Inferior parietal cortex (tissue), 1 donor: ENCODE measurements around the gene TYW3.
"Not testable (repeated sequence)": the region's sequence is repeated elsewhere in the genome, so short reads cannot be mapped to it uniquely, and the experiment has no call there.

Experiments used
- DNase-seq: peaks from one replicate; pipeline ENCODE4 v3.0.0-alpha.2; 2016; ENCODE audit errors: extremely low spot score

Gene TYW3

DNA sequence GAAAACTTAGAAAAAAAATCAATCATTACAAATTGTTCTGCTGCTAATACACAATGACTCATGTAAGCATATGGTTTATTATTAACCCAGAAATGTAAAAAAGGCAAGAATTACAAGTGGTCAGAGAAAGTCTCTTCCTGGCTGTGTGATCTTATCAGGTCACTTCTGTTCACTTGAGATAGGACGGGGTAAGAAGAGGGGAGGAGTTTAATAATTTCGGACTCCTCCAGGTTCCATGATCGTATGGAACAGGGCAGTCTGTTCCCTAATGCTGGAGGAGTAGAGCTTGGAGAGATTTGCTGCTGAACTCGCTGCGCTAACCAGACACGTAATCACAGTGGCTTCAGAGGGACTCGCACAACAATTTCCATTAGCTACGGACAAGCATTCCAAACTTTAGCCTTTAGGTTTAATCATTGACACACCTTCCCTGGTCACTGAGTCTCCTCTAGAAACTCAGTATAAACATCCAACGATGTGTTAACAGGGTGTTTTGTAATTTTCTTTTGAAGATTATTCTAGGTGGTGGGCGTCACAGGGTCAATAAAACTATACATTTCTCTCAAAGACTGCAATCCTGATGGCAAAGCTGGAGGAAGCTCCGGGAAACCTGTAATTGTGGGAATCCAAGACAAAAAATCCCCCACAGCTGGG is 1.4 kb upstream of the TYW3 start:
- no peak for DNase-seq

GRCh38 chr1:74732071-74732946 is 643 bp upstream of the TYW3 start:
- not testable (repeated sequence) for DNase-seq

- DNase-seq = peak; percentile 86
These were observed 892 bp downstream of the TYW3 start for GRCh38 chr1:74733604-74734484.

DNA sequence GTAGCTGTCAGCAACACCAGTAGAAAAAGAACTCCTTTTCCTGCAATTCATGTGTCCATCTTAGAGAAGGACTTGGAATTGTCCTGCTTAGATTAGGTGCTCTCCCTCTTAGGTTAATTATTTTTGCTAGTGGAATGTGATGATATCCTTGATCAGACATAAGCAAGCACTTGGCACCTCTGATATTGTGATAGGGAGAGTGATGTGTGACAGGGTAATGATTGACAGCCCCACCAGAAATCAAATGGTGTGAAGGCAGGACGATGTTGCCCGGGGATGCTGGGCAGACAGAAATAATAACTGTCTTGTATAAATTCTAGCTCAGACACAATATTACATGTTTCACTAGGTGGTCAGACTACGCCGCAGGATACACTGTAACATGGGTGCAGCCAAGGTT is 4.4 kb downstream of the TYW3 start:
- no peak for DNase-seq

GRCh38 chr1:74740307-74740980 is 7.5 kb downstream of the TYW3 start:
- DNase-seq = not testable (repeated sequence)

GRCh38 chr1:74745247-74745646 is 12.3 kb downstream of the TYW3 start:
- DNase-seq = not testable (repeated sequence)

GRCh38 chr1:74748960-74749359 is 16.0 kb downstream of the TYW3 start:
- DNase-seq = no peak

- no peak for DNase-seq
These were observed 20.2 kb downstream of the TYW3 start for GRCh38 chr1:74753104-74753503.

DNA sequence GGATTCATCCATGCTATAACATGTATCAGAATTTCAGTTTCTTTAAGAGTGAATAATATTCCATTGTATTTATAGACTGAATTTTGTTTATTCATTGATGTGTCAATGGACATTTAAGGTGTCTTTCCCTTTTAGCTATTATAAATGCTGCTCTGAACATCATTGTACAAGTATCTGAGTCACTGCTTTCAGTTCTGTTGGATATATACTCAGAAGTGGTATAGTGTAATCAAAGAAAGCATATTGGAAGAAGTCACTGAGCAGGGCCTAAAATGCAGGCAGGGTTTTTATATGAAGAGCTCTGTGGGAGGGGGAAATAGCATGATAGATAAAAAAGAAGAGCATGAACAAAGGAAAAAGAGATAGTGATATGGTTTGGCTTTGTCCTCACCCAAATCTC is 22.5 kb downstream of the TYW3 start:
- no peak for DNase-seq

GRCh38 chr1:74756650-74757049 is 23.7 kb downstream of the TYW3 start:
- DNase-seq = not testable (repeated sequence)

DNA sequence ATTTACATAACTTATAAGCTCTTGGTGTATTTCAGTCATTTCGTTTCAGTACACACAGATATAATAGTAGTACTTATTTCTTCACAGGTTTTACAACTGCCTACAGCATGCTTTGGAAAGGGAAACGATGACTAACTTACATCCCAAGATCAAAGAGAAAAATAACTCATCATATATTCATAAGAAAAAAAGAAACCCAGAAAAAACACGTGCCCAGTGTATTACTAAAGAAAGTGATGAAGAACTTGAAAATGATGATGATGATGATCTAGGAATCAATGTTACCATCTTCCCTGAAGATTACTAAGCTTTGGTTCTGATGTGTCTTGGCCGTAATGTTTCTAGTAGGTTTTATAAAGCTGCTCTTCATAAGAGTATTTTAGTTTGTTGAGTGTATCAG is 30.9 kb downstream of the TYW3 start:
- no peak for DNase-seq

DNA sequence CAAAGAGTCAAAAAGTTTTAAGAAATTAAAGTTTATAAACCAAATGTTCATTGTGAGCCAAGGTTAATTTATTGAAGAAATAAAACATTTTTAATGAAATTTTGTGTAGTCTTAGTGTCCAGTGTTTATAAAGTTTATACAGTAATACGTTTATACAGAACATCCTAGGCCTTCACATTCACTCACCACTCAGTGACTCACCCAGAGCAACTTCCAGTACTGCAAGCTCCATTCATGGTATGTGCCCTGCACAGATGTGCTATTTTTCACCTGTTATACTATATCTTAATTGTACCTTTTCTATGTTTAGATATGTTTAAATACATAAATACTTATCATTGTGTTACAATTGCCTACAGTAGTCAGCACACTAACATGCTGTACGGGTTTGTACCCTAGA is 33.6 kb downstream of the TYW3 start:
- DNase-seq = no peak

DNA sequence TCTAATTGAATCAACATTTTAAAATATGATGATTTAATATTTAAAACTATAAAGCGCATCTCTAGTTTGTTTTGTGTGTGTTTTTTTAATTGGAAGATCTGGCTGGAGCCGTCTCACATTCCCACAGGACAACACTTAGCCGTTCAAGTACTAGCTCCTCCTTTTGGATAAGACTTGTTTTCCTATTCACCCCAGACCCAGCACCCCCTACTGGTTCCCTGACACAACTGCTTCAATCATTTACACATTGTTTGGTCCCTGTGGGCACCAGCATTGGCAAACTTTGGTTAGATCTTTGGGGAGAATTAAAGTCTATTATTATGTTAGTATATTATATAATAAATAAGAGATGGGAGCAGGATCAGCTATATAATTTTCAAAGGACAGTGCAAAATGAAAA is 34.5 kb downstream of the TYW3 start:
- DNase-seq = no peak

DNA sequence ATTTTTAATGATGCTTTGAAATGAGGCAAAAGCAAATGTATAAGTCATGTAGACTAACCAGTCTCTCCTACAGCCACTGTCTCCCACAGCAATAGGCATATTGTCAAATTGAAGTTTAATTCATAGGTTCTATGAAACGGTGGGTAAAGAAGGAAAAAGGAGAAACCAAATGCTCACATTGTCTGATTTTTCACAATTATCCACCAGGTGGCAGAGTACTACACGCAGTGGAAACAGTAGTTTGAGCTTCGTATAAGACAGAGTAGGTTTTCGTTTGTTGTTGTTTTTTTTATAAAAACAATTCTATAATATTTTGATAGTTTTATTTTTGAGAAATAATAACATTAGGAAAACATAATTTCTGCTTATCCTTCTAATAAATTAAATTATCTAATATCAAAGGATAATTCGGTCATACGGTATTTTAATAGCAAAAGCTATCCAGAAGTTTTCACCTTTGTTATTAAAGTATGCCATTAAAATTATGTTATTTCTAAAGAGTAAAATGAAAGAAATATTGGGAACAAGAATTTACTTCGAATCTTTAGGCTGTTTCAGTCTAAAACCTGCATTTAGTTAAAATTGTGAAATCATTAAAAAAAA is 39.1 kb downstream of the TYW3 start:
- DNase-seq = peak; percentile 90

DNA sequence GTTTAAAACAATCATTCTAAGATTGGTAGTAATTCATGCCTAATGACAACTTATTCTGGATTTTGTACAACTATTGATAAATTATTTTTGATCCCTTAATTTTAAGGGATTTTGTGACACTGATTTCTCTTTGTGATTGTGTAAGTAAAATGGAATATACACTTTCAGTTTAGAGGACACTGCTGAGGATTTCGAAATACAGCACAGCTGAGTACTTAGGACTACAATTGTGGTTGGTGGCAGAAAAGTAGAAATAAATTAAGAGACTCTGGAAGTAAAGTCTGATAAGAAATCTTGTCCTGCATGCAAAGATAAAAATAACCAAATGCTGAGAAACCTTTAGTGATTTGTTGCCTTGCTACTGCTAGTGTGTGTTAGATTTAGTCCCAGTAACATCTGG is 40.0 kb downstream of the TYW3 start:
- DNase-seq = no peak

GRCh38 chr1:74773582-74773981 is 40.6 kb downstream of the TYW3 start:
- no peak for DNase-seq

- no peak for DNase-seq
These were observed 42.8 kb downstream of the TYW3 start for GRCh38 chr1:74775735-74776134.

- DNase-seq = no peak
These were observed 44.6 kb downstream of the TYW3 start for GRCh38 chr1:74777525-74777924.

DNA sequence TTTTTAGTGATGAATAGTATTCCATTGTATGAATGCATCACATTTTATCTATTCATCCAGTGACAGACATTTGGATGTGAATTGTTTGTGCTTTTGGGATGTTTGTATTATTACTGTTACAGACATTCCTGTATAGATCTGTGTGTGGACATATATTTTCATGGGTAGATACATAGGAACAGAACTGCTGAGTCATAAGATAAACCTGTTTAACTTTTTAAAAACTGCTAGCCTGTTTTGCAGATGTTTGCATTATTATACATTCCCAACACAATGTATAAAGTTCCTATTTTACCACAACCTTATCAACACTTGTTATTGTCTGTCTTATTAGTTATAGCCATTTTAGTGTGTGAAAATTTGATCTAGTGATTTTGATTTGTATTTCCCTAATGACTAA is 46.8 kb downstream of the TYW3 start:
- DNase-seq = no peak

DNA sequence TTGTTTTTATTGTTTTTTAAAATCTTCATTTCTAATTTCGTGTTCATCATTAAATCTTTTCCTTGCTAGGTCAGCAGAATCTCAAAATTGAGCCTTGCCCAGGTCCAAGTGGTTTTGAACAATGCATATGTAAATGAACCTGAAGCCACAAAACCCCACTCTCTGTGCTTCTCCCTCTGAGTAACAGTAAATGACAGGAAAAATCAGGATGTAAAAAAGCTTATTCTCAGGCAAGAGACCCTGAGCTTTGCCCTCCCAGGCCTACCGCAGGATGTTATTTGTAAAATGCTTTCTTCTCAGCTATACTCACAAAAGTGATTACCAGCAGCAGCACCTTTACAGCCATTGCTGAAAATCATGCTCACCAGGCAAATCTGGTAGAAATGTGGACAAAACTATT is 47.6 kb downstream of the TYW3 start:
- DNase-seq = no peak

- DNase-seq = no peak
These were observed 53.0 kb downstream of the TYW3 start for GRCh38 chr1:74785944-74786343.
